PFSK-1 (cell line): Measurements from ENCODE around the gene PRPH2.

Source experiments
- POLR2AphosphoS5 ChIP-seq: IDR thresholded peaks from 2 replicates; pipeline ENCODE4 v1.6.1; 2012; ENCODE audit warnings: low read depth, mild to moderate bottlenecking, control low read depth, low read length, moderate library complexity
- SIN3A ChIP-seq: IDR thresholded peaks from 2 replicates; pipeline ENCODE4 v1.6.1; 2012; ENCODE audit warnings: mild to moderate bottlenecking, low read length, moderate library complexity, borderline replicate concordance; ENCODE audit not compliant: insufficient read depth
- TAF1 ChIP-seq: IDR thresholded peaks from 2 replicates; pipeline ENCODE4 v1.6.1; 2012; ENCODE audit warnings: low read length, control low read depth, borderline replicate concordance; ENCODE audit not compliant: insufficient read depth
- TF ChIP-seq, protein P1 (sequence below), 2 experiments: IDR thresholded peaks; 2 replicates each; pipeline versions ENCODE4 v1.6.1 to v1.8.0; 2011 to 2012; ENCODE audit warnings: low read depth in 2 of 2, low read length in 2 of 2, control low read depth in 1 of 2, inconsistent platforms in 1 of 2, mild to moderate bottlenecking in 1 of 2, moderate library complexity in 1 of 2; ENCODE audit not compliant: insufficient read depth in 1 of 2

DNA sequence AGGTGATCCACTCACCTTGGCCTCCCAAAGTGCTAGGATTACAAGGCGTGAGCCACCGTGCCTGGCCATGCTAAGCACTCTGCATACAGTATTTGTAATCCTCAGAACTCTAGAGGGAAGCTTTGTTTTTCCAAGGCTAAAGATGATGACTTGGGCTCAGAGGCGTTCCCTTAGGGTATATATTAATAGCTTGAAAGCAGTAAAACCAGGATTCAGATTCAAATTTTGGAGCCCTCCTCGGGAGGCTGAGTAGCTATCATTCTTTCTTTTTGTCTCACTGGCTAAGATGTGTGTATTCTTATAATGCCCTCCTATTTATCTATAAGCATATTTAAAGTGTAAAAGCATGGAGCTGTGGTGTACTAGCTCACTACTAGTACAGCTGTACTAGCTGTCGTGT is 68.5 kb downstream of the PRPH2 start:
- TF ChIP-seq TAF1 (no peak), POLR2AphosphoS5 (no peak), SIN3A (no peak)
- TF ChIP-seq, protein P1, sequence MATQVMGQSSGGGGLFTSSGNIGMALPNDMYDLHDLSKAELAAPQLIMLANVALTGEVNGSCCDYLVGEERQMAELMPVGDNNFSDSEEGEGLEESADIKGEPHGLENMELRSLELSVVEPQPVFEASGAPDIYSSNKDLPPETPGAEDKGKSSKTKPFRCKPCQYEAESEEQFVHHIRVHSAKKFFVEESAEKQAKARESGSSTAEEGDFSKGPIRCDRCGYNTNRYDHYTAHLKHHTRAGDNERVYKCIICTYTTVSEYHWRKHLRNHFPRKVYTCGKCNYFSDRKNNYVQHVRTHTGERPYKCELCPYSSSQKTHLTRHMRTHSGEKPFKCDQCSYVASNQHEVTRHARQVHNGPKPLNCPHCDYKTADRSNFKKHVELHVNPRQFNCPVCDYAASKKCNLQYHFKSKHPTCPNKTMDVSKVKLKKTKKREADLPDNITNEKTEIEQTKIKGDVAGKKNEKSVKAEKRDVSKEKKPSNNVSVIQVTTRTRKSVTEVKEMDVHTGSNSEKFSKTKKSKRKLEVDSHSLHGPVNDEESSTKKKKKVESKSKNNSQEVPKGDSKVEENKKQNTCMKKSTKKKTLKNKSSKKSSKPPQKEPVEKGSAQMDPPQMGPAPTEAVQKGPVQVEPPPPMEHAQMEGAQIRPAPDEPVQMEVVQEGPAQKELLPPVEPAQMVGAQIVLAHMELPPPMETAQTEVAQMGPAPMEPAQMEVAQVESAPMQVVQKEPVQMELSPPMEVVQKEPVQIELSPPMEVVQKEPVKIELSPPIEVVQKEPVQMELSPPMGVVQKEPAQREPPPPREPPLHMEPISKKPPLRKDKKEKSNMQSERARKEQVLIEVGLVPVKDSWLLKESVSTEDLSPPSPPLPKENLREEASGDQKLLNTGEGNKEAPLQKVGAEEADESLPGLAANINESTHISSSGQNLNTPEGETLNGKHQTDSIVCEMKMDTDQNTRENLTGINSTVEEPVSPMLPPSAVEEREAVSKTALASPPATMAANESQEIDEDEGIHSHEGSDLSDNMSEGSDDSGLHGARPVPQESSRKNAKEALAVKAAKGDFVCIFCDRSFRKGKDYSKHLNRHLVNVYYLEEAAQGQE (IDR thresholded peaks at IDR 0.05; ENCODE audit: insufficient read depth in 1 of 2, low read depth in 2 of 2, low read length in 2 of 2) = no peak
